ENCODE measurements around the gene CLASRP. TPM values are rescaled to one million over a fixed set of nuclear protein-coding genes. Genes with fewer than 3 reads are reported as not detected.
"Not testable (repeated sequence)": the region's sequence is repeated elsewhere in the genome, so short reads cannot be mapped to it uniquely, and the experiment has no call there.

CLASRP gene
- total and polyA plus RNA-seq, 2 experiments from 2014 or later = 41.7 to 149 TPM

- H3K36me3 ChIP-seq = peaks cover 15% of the 10 kb centered on the region
- no peaks in the 10 kb centered on the region for H3K27me3 ChIP-seq
- H3K4me3 ChIP-seq = no peak overlapping the region
- TF ChIP-seq CTCF (IDR thresholded peaks at IDR 0.05; ENCODE audit: low read depth, low read length) = no peak
- H3K27ac ChIP-seq = no peak overlapping the region
- no peaks in the 10 kb centered on the region for H3K4me1 ChIP-seq (ENCODE audit: low read depth)
- DNase-seq (ENCODE audit: low read depth in 1 of 2, low spot score in 1 of 2) = no peak
- H3K9me3 ChIP-seq (ENCODE audit: low read depth) = no peaks in the 10 kb centered on the region
These were observed 44.8 kb upstream of the CLASRP start for GRCh38 chr19:44993926-44994537.

GRCh38 chr19:44998025-44998424 lies 40.8 kb upstream of the CLASRP start:
- TF ChIP-seq CTCF (IDR thresholded peaks at IDR 0.05; ENCODE audit: low read depth, low read length) = no peak
- peaks cover 4% of the 10 kb centered on the region for H3K4me1 ChIP-seq (ENCODE audit: low read depth)
- H3K36me3 ChIP-seq = no peaks in the 10 kb centered on the region
- H3K9me3 ChIP-seq (ENCODE audit: low read depth) = no peaks in the 10 kb centered on the region
- H3K27ac ChIP-seq = no peak overlapping the region
- H3K4me3 ChIP-seq = no peak overlapping the region
- no peaks in the 10 kb centered on the region for H3K27me3 ChIP-seq
- DNase-seq (ENCODE audit: low read depth in 1 of 2, low spot score in 1 of 2) = no peak

- H3K27ac ChIP-seq; H3K4me1 ChIP-seq (ENCODE audit: low read depth); DNase-seq (ENCODE audit: low read depth in 1 of 2, low spot score in 1 of 2): not testable (repeated sequence)
These were observed 39.5 kb upstream of the CLASRP start for GRCh38 chr19:44999131-44999925.

GRCh38 chr19:45000665-45001064 lies 38.2 kb upstream of the CLASRP start:
- DNase-seq (ENCODE audit: low read depth in 1 of 2, low spot score in 1 of 2); H3K27me3 ChIP-seq; H3K4me1 ChIP-seq (ENCODE audit: low read depth); H3K4me3 ChIP-seq; H3K36me3 ChIP-seq; H3K9me3 ChIP-seq (ENCODE audit: low read depth): not testable (repeated sequence)
- peak overlapping the region; percentile 59 for H3K27ac ChIP-seq

More at GRCh38 chr19:44999131-44999925, 39.5 kb upstream of the CLASRP start:
- H3K27me3 ChIP-seq; H3K4me3 ChIP-seq; H3K36me3 ChIP-seq; H3K9me3 ChIP-seq (ENCODE audit: low read depth): not testable (repeated sequence)

- H3K9me3 ChIP-seq (ENCODE audit: low read depth) = no peaks in the 10 kb centered on the region
- H3K27ac ChIP-seq = peak within 1 kb of the TSS; percentile 96
- no peak for TF ChIP-seq CTCF (IDR thresholded peaks at IDR 0.05; ENCODE audit: low read depth, low read length)
- peaks cover 4% of the 10 kb centered on the region for H3K4me1 ChIP-seq (ENCODE audit: low read depth)
- H3K4me3 ChIP-seq = peak within 1 kb of the TSS; percentile 79
- H3K36me3 ChIP-seq = no peaks in the 10 kb centered on the region
- H3K27me3 ChIP-seq = no peaks in the 10 kb centered on the region
- DNase-seq (ENCODE audit: low read depth in 1 of 2, low spot score in 1 of 2) = peak; percentile 95 to 96
These were observed 37.6 kb upstream of the CLASRP start, which contains the start of gene RELB for GRCh38 chr19:45001087-45001739. Gene RELB, plus strand, starts transcription at chr19:45001464. Its CDS starts 116 bp downstream, at chr19:45001580.

- no peak overlapping the region for H3K4me3 ChIP-seq
- DNase-seq (ENCODE audit: low read depth in 1 of 2, low spot score in 1 of 2) = no peak
- H3K27me3 ChIP-seq = no peaks in the 10 kb centered on the region
- H3K4me1 ChIP-seq (ENCODE audit: low read depth) = peaks cover 4% of the 10 kb centered on the region
- no peaks in the 10 kb centered on the region for H3K9me3 ChIP-seq (ENCODE audit: low read depth)
- TF ChIP-seq CTCF (IDR thresholded peaks at IDR 0.05; ENCODE audit: low read depth, low read length) = no peak
- no peak overlapping the region for H3K27ac ChIP-seq
- no peaks in the 10 kb centered on the region for H3K36me3 ChIP-seq
These were observed 35.4 kb upstream of the CLASRP start for GRCh38 chr19:45003485-45003884.
